Hematopoietic multipotent progenitor cell treated with erythropoietin and hydrocortisone succinate and interleukin-3 and kit ligand, for 17 days (in vitro differentiated cells): ENCODE measurements around the gene SLC17A8.
"Not testable (repeated sequence)": the region's sequence is repeated elsewhere in the genome, so short reads cannot be mapped to it uniquely, and the experiment has no call there.

Experiments used
- DNase-seq: peaks from one replicate; pipeline ENCODE4 v3.0.0-alpha.2; 2015; ENCODE audit warnings: low spot score

SLC17A8 gene

DNA sequence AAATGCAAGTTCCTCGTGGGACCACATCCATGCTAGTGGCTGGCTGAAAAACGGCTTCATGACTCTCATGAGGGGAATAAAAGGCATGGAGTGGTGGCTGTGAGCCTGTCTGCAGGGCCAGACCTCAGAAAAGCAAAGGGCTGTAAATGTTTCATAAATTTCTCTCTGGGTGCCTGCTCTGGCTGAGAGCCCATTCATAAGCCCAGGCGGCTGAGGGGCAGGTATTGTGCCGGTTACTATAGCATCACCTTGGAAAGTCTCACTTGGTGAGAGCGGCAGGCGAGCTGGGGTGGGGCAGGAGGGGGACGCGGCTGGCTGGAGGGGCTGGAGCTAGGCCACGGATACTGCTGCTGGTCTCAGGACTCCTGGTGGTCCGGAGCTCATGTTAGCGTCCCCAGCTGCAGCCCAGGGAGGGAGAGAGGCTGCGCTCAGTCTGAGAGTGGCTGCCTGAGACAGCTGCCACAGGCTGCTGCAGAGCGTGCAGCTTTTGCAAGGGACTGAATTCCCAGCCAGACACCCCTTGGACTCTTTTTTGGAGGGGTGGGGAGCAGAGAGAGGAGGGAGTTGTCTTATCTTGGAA lies at the start of gene SLC17A8:
SLC17A8 (plus strand) TSS at position 431 of the 580 bp plus-strand sequence. CDS start 318 bp downstream, outside the sequence.
- no peak for DNase-seq

DNA sequence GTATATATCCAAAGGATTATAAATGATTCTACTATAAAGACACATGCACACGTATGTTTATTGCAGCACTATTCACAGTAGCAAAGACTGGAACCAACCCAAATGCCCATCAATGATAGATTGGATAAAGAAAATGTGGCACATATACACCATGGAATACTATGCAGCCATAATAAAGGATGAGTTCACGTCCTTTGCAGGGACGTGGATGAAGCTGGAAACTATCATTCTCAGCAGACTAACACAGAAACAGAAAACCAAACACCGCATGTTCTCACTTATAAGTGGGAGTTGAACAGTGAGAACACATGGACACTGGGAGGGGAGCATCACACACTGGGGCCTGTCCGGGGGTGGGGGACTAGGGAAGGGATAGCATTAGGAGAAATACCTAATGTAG lies 48.7 kb upstream of the SLC17A8 start:
- not testable (repeated sequence) for DNase-seq

DNA sequence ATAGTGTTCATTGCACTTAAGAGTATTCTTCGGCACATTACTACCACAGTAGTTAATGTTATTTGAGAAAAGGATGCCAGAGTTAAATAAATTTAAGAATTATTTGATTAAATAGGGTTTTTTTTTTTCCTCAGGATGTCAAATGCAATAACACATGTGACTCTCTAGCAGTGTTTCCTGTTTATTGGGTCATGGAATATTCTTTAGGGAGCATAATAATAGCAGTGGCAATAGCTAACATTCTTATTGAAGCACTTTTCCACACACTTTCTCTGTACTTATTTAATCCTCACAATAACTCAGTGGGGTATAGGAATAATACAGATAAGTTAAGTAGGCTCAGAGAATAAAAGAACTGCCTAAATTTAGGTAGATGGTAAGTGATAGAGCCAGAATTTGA lies 45.6 kb upstream of the SLC17A8 start:
- DNase-seq = no peak

DNA sequence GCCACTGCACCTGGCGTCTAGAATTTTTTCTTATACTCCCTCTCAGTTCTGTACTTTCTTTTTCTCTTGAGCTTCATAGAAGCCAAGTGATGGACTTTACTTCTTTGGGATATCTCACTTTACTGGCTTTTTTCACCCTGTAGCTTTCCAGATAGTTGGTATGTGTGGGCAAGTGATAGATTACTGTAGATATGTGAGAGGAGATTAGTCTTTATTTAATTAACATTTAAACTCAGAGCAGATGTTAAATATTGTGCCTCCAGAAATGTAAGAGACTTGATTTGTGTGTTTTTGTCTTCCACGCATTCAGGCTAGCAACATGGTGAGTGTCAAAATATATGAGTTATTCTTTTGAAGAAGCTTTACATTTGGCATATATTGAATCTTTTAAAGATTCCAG lies 39.5 kb upstream of the SLC17A8 start:
- DNase-seq = no peak

DNA sequence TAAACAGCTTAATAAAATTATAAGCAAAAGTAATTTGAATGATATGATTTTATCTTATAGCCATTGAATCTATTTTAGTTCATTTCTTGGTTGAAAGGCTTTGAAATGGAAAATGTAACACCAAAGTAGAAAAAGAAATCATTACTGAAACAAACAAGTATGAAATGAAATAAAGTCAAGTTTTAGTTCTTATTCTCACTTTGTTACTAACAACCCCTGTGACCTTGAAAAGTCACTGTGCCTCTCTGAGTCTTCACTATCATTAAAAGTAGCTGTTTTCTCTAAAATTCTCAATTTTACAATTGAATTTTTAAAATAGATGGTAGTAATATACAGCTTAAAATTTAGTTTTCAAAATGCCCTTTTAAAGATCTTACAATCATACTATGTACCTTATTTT lies 32.4 kb upstream of the SLC17A8 start:
- DNase-seq = no peak

DNA sequence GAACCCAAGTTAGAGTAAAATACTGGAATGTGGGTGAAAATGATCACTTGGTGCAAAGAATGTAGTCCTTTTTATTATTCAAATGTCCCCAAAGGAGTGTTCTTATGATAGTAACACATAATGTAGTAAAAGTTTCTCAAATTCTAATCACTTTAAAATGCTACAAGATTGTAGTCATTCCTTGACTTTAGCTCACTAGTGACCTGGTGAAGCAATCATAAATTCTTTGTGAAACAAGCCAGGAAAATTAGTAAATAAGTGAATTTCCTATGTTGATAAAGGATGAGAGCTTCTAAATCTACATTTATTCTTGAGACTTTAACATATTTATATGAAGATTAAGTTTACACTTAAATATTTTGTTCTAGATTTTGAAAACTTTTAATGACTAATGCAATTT lies 30.7 kb upstream of the SLC17A8 start:
- DNase-seq = no peak

GRCh38 chr12:100329800-100330199 lies 27.1 kb upstream of the SLC17A8 start:
- DNase-seq = no peak

- no peak for DNase-seq
These were observed 25.0 kb upstream of the SLC17A8 start for GRCh38 chr12:100331871-100332270.

DNA sequence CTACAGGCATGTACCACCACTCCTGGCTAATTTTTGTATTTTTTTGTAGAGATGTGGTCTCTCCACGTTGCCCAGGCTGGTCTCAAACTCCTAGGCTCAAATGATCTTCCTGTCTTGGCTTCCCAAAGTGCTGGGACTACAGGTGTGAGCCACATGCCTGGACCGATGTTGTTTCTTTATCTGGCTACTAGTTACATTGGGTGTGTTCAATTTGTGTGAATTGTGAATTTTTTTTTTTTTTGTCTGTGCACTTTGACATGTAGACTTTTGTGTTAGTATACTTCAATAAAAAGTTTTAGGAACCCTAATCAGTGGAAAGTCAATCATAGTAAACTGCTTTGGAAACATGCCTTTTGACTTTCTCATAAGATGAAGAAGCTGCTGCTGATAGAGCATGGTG lies 24.0 kb upstream of the SLC17A8 start:
- no peak for DNase-seq

DNA sequence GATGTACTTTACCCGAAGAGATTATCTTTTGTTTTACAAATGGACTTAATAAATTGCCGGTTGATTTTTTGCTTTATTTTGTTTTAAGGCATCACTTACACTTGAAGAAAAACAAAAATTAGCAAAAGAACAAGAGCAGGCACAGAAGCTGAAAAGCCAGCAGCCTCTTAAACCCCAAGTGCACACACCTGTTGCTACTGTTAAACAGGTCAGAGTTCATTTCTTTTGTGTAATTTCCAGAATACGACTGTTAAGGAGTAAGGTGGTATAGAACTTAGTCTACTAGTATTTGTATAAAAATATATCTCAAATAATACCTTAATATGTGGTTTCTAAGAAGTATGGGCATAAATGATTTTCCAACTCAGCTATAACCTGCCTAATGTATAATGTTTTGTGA lies 19.6 kb upstream of the SLC17A8 start:
- DNase-seq = no peak

GRCh38 chr12:100337727-100338126 lies 19.1 kb upstream of the SLC17A8 start:
- DNase-seq = no peak

DNA sequence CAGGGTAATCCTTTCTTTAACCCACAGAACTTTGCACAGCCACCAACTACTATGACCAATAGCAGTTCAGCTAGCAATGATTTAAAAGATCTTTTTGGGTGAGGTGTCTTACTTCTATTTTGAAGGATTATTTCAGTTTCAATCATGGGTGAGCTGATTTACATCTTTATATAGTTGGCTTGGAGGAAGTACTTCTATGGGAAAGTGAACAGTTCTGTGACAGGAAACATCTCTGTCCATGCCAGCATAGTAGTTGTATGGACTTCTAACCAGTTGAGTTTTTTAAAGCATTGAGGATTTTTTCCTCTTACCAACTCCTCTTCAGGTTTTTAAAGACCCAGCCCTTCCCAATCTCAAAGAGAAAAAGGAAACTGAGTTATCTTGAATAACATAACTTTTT lies 17.8 kb upstream of the SLC17A8 start:
- DNase-seq = no peak

DNA sequence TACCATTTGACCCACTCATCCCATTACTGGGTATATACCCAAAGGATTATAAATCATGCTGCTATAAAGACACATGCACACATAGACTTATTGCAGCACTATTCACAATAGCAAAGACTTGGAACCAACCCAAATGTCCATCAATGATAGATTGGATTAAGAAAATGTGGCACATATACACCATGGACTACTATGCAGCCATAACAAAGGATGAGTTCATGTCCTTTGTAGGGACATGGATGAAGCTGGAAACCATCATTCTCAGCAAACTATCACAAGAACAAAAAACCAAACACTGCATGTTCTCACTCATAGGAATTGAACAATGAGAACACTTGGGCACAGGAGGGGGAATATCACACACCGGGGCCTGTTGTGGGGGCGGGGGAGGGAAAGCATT lies 14.0 kb upstream of the SLC17A8 start:
- not testable (repeated sequence) for DNase-seq

DNA sequence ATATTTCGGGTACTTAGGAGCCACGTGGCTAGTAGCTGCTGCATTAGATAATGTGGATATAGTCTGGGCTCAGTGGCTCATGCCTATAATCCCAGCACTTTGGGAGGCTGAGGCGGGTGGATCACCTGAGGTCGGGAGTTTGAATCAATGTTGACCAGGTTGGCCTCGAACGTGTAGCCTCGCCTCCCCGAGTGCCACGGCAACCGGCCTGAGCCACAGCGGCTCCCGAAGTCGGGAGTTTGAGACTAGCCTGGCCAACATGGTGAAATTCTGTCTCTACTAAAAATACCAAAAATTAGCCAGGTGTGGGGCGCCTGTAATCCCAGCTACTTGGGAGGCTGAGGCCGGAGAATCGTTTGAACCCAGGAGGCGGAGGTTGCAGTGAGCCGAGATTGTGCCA lies 12.5 kb upstream of the SLC17A8 start:
- DNase-seq = not testable (repeated sequence)

- no peak for DNase-seq
These were observed 11.7 kb upstream of the SLC17A8 start for GRCh38 chr12:100345020-100345767.

DNA sequence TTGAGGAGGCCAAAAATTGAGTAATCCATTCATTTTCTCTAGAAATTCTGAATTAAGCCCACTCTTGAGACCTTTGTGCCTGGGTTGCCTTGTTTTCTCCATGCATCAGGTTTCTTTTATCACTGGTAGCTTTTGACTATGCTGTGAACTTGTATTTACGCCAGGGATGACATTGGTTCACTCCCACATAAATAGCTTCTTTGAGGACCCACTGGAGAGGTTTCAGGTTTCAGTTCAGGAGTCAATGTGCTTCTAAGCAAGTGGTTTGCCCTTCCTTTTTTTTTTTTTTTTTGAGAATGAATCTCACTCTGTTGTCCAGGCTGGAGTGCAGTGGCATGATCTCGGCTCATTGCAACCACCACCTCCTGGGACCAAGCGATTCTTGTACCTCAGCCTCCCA lies 10.2 kb upstream of the SLC17A8 start:
- DNase-seq = no peak

DNA sequence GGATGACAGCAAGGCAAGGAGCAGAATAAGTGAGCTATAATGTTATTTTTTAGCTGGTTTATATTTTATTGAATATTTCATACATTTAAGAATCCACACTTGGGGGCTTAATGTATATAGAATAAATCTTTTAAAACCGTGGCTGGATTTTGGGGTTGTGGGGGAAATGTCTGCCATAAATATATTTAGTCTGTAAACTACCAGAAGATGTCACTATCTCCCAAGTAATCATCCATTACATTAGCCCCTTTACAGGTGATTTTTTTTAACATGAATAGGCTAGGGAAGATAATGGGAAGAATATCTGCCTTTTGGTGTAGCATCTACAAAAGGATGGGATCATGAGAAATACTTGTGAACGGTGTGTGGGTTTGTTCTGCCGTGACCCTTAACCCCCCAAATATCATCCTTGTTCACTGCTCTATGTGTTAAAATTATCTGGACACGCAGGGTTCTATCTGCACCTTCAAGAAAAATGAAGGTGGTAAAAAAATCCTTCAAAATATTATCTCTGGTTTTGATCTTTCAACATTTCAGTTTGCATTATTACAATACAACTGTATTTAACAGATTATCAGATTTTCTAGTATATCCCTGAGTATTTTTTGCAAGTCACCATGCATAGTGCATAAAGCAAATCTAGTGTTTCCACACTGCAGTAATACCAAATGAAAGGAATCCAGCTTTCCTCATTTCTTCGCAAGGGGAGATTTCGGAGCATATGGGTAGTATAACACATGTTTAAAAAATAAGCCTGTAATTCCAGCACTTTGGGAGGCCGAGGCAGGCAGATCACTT lies 8.0 kb upstream of the SLC17A8 start:
- DNase-seq = no peak

DNA sequence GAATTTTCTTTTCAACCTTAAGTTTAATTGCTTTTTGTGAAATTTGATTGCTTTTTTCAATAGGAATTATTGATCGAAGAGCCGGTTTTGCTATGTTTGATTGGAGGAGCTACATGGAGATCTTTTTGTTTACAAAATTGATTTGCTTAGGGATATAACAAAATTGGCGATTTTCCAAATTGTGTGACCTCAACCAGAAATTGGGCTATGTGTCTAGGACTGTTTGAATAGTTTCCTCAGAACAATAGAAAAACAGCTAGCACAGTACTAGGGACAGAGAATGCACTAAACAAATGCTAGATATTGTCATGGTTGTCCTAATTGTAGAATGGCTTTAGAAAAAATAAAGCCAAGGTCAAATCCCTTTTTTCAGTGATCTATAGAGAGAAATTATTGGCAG lies 2.4 kb downstream of the SLC17A8 start:
- no peak for DNase-seq

DNA sequence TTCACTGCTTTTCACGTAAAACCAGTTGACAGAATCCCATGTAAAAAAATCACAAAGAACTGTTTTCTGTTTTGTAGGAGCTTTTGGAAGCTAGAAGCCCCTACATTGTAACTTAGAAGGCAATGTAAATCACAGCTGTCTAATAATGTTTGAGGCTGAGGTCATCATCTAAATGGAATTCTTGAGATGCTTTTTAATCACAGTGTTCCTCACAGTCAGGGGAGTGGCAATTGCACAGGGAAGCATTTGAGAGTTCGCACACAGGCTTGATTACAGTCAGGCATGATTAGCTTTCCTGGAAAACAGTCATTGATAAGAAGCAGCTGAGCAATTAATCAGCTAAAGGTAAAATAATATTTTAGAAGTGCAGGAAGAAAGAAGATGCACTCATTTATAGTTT lies 2.9 kb downstream of the SLC17A8 start:
- DNase-seq = no peak

GRCh38 chr12:100360450-100360849 lies 3.6 kb downstream of the SLC17A8 start:
- no peak for DNase-seq

DNA sequence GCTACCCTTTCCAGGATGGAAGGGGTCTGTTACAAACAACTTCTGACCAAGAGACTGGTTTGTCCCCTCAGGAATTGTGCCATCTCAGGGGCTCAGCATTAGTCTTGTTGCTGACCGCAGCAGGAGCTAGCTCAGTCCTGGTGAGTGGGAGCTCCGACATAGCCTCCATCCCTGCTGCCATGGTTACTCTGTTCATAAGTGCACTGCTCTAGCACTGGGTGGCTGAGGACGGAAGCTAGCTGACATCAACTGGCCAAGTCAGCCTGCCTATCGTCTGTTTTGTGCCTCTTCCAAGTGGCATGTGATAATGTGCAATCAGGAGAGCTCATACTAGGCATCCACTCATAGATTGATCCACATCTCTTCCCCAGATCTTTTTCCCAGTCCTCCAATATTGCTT lies 7.5 kb downstream of the SLC17A8 start:
- no peak for DNase-seq

GRCh38 chr12:100365411-100365810 lies 8.5 kb downstream of the SLC17A8 start:
- DNase-seq = no peak

GRCh38 chr12:100368066-100368465 lies 11.2 kb downstream of the SLC17A8 start:
- no peak for DNase-seq
